Kidney epithelial cell (primary cell): ENCODE results near the gene MYO1B. TPM values are rescaled to one million over a fixed set of nuclear protein-coding genes. Genes with fewer than 3 reads are reported as not detected.

Experiments
- DNase-seq: peaks from one replicate; pipeline ENCODE4 v3.0.0-alpha.2; 2010; ENCODE audit warnings: low read depth
- H3K27me3 ChIP-seq: 2 replicates; pipeline ENCODE4 v1.6.0; 2011; ENCODE audit warnings: low read length; ENCODE audit not compliant: control insufficient read depth, insufficient read depth
- H3K36me3 ChIP-seq: 2 replicates; pipeline ENCODE4 v1.5.1; 2011; ENCODE audit warnings: low read length; ENCODE audit not compliant: control insufficient read depth, insufficient read depth
- H3K4me3 ChIP-seq: 2 replicates; pipeline ENCODE4 v1.5.1; 2011; ENCODE audit warnings: low read depth, mild to moderate bottlenecking, control low read depth, low read length
- CTCF ChIP-seq: IDR thresholded peaks from 2 replicates; pipeline ENCODE4 v1.5.1; 2011; ENCODE audit warnings: mild to moderate bottlenecking, moderate library complexity, low read length, control low read depth, inconsistent platforms; ENCODE audit not compliant: insufficient read depth, poor library complexity, severe bottlenecking
- total RNA-seq: library from RNA; depleted of rRNA; stranded (reverse); fragments of >200 nt; gene quantifications from 2 replicates; pipeline ENCODE4 v1.2.3, GENCODE V29; 2015

Gene MYO1B
- total RNA-seq, 1 donor from 2014 or later = 62.8 TPM

- Histone ChIP-seq H3K4me3 (no peak overlapping the region), H3K36me3 (no peaks in the 10 kb centered on the region), H3K27me3 (no peaks in the 10 kb centered on the region)
- DNase-seq = no peak
- TF ChIP-seq CTCF = no peak
Observed at GRCh38 chr2:191347881-191348280, 102.7 kb downstream of the MYO1B start.

- Histone ChIP-seq H3K4me3 (no peak overlapping the region), H3K36me3 (no peaks in the 10 kb centered on the region), H3K27me3 (no peaks in the 10 kb centered on the region)
- DNase-seq = no peak
- no peak for TF ChIP-seq CTCF
Observed at GRCh38 chr2:191349990-191350389, 104.8 kb downstream of the MYO1B start.

GRCh38 chr2:191350826-191351225 lies 105.6 kb downstream of the MYO1B start:
- H3K36me3 ChIP-seq = no peaks in the 10 kb centered on the region
- DNase-seq = no peak
- TF ChIP-seq CTCF = no peak

GRCh38 chr2:191351298-191351697 lies 106.1 kb downstream of the MYO1B start:
- Histone ChIP-seq H3K4me3 (no peak overlapping the region), H3K36me3 (no peaks in the 10 kb centered on the region), H3K27me3 (no peaks in the 10 kb centered on the region)
- DNase-seq = no peak
- no peak for TF ChIP-seq CTCF

More at GRCh38 chr2:191350826-191351225, 105.6 kb downstream of the MYO1B start:
- Histone ChIP-seq H3K4me3 (no peak overlapping the region), H3K27me3 (no peaks in the 10 kb centered on the region)

GRCh38 chr2:191351921-191352320 lies 106.7 kb downstream of the MYO1B start:
- no peak for TF ChIP-seq CTCF
- Histone ChIP-seq H3K27me3 (no peaks in the 10 kb centered on the region), H3K36me3 (no peaks in the 10 kb centered on the region), H3K4me3 (no peak overlapping the region)
- DNase-seq = no peak

GRCh38 chr2:191352536-191352935 lies 107.3 kb downstream of the MYO1B start:
- TF ChIP-seq CTCF = no peak
- no peak for DNase-seq
- Histone ChIP-seq H3K4me3 (no peak overlapping the region), H3K36me3 (no peaks in the 10 kb centered on the region), H3K27me3 (no peaks in the 10 kb centered on the region)
